Measurements from ENCODE around the gene ELP5.

Gene ELP5

GRCh38 chr17:7290166-7290565 lies 38.2 kb downstream of the ELP5 start:
- no peak for DNase-seq

GRCh38 chr17:7290685-7291084 lies 38.7 kb downstream of the ELP5 start:
- no peak for DNase-seq

- DNase-seq = no peak
Observed at GRCh38 chr17:7292194-7292593, 40.2 kb downstream of the ELP5 start.

GRCh38 chr17:7292729-7293128 lies 40.7 kb downstream of the ELP5 start:
- DNase-seq = no peak

- DNase-seq = no peak
Observed at GRCh38 chr17:7293159-7293558, 41.1 kb downstream of the ELP5 start.

GRCh38 chr17:7293816-7294613 lies 42.0 kb downstream of the ELP5 start:
- DNase-seq = peak; percentile 63

GRCh38 chr17:7294614-7295153 lies 42.7 kb downstream of the ELP5 start, which contains the start of gene YBX2:
Gene YBX2 (minus strand): TSS chr17:7294639. CDS start chr17:7294500, 139 bp downstream.
- peak; percentile 95 for DNase-seq

DNA sequence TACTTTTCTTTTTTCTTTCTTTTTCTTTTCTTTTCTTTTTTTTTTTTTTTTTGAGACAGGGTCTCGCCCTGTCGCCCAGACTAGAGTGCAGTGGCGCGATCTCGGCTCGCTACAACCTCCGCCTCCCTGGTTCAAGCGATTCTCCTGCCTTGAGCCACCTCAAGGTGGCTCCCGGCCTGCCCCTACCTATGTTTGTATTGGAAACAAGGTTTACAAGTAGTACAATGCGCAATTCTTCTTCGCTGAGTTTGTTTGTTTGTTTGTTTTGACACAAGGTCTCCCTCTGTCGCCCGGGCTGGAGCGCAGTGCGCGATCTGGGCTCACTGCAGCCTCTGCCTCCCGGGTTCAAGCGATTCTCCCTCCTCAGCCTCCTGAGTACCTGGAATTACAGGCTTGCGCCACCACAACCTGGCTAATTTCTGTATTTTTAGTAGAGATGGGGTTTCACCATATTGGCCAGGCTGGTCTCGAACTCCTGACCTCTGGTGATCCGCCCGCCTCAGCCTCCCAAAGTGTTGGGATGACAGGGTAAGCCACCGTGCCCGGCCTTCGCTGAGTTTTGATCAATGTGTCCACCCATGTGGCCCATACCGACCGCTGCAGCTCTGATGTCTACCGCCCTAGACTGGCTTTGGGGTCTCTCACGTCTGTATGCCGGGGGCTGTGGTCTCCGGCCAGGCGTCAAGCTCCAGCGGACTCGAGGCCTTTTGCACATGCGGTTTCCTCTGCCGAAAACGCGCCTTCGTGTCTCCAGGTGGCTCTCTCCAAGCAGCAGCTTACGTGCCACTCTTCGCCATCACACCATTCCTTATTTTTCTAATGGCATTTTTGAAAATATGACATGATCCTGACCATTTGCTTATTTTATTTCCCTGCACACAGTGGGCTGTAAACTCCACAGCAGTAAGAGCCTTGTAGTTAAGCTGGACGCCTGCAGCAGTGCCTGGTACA lies 43.5 kb downstream of the ELP5 start:
- no peak for DNase-seq

DNA sequence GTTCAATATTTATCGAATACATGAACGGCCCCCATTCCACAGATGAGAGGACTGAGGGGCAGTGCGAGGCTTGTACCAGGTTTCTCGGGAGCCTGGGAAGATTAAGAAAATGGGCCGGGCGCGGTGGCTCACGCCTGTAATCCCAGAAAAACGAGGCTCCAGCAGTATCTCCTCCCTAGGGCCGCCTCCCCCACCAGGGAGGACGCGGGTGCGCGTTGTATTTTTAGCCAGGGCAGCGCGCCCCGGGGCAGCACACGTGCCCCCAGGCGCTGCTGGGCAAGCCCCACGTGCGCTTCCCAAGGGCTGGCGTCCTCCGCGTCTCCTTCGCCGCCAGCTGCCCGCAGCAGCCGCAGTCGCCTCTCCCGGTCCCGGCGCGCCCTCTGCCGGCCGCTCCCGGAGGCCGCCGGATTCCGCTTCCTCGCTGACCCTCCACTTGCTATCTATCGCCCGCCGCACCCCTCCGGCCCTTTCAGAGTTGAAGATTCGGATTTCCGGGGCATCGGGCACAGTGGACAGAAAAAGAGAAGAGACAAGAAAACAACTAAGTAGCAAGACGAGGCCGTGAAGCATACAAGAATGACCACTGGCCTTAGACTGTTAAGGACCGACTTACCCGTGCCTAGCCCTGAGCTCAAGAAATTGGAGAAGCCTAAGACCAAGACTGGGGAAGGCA lies 44.3 kb downstream of the ELP5 start:
- peak; percentile 83 for DNase-seq

- DNase-seq = no peak
Observed at GRCh38 chr17:7304179-7304578, 52.2 kb downstream of the ELP5 start.

DNA sequence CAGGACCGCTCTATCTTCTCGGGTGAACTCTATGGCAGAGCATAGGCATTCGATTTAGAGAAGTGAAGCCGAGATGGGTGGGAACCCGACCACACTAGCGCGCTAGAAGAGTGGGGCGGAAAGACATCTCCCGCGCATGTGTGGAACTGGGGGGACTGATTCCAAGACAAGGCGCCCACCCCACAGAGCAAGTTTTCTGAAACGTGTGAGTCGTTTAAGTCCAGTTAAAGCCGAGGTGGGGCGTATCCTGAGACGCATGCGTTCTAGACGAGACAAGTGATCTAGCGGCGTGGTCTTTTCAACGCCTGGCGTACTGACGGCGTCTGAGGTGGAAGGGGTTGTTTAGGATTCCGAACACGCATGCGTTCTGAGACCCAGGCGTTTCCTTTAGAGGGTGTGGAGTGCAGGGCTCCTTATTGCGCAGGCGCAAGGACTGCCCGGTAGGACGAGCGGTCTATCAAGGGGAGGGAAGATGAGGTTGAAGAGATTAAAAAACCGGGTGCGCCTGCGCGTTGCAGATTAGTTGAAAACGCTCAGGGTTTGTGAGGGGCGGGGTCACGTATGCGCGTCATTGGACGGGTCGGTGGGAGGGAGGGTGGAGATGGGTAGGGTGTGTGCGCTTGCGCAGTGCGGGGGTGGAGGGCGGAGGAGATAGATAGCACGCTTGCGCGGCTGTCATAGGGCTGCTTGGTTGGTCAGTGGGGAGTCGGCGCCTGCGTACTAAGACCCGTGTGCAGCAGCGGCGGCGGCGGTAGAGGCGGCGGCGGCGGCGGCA lies 55.1 kb downstream of the ELP5 start, which contains the start of gene EIF5A:
TSS of gene EIF5A (plus strand) at position 718 of the 775 bp plus-strand sequence. CDS start 2,008 bp downstream, outside the sequence.
- peak; percentile 100 for DNase-seq

- no peak for DNase-seq
Observed at GRCh38 chr17:7307686-7308624, 55.9 kb downstream of the ELP5 start.

- peak; percentile 58 for DNase-seq
Observed at GRCh38 chr17:7308625-7309433, 56.8 kb downstream of the ELP5 start.

All from NCI-H748 treated with DMSO at 0.1 percent for 48 hours (cell line).